Activated CD8-positive, alpha-beta memory T cell treated with anti-CD3 and anti-CD28 coated beads for 48 hours (primary cell): ENCODE data around the gene TSPAN32.

Source experiments
- DNase-seq, 3 experiments: peaks; one replicate each; pipeline ENCODE4 v3.0.0-alpha.2; 2020; ENCODE audit warnings: low read depth in 2 of 3, low spot score in 2 of 3

The TSPAN32 gene

GRCh38 chr11:2301631-2302305, at the start of gene TSPAN32, which contains the start of gene C11orf21:
Gene TSPAN32, plus strand, starts transcription at chr11:2302013. Its CDS starts 137 bp downstream, at chr11:2302150.
Gene C11orf21, minus strand, starts transcription at chr11:2301918. Its CDS starts 110 bp downstream, at chr11:2301808.
- DNase-seq: peak in 1 of 3 experiments; percentile 32

GRCh38 chr11:2252018-2252417, 49.8 kb upstream of the TSPAN32 start:
- no peak for DNase-seq

GRCh38 chr11:2256293-2256913, 45.4 kb upstream of the TSPAN32 start:
- no peak for DNase-seq

DNA sequence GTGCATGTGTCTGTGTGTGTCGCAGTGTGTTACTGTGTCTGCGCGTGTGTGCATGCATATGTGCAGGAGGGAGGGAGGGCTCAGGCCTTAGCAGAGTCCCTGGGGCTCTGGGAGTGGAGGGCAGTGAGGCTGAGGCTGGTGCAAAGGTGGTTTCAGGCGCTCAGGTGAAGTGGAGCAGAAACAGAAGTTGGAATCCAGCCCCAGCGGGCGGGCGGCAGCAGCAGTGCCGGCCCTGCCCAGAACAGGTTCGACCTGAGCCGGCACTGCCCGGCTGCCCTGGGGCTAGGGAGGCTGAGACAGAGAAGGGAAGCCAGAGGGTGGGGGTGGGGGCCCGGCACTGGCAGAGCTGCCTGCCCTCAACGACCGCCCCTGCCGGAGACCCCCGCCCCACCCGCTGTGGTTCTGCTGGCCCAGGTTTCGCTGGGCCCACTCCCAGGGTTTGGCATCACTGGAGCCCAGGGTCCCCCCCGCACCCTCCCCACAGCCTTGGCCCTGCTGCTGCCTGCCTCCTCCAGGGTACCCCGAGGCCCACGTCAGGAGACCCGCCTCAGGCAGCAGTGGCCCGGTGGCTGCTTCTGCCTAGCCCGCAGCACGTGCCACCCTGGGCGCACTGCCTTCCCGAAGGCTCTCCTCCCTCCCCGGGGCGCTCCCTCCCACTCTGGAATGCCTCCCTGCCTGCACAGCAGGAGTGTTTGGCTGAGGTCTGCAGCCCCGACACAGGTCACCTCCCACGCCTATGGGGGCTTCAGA, 44.7 kb upstream of the TSPAN32 start:
- DNase-seq: no peak

DNA sequence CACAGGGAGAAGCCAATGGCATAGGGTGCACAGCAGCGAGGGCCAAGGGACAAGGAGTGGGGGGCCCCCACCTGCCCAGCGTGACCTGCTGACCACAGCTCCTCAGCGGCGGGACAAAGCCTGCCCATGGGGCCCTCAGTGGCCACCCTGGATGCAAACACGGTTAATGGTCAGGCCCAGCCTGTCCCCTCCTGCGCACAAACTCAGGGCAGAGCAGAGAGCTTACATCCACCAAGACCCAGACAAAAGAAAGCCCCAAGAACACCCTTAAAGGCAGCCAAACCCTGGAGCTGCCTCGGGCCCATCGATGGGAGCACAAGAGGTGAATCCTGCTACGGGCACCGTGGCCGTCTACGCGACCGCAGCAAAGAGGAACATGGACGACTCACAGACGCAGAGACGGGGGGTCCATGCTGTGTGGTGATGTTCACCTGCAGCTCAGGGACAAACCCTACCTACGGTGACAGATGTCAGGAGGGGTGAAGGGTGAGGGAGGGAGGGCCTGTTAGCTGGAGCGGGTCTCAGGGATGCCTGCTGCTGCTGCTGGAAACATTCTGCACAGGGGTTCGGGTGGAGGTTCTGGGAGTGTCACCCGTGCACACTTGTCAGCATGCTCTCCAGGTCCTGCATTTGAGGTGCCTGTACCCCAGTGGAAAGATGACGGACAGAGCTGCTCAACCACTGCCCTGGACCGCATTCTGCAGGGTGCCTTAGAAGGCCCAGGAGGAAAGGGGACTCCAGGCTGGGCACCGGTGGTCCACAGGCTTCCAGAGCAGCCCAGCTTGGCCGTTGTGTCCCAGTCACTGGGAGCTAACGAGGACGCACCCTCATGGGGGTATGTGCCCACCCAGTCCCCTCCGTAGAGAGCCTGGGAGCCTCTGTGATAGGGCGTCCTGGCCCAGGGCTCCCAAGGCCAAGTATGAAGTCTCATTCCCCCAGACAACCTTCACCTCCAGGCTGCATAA, 43.0 kb upstream of the TSPAN32 start:
- DNase-seq: no peak

GRCh38 chr11:2259466-2259830, 42.4 kb upstream of the TSPAN32 start:
- no peak for DNase-seq

DNA sequence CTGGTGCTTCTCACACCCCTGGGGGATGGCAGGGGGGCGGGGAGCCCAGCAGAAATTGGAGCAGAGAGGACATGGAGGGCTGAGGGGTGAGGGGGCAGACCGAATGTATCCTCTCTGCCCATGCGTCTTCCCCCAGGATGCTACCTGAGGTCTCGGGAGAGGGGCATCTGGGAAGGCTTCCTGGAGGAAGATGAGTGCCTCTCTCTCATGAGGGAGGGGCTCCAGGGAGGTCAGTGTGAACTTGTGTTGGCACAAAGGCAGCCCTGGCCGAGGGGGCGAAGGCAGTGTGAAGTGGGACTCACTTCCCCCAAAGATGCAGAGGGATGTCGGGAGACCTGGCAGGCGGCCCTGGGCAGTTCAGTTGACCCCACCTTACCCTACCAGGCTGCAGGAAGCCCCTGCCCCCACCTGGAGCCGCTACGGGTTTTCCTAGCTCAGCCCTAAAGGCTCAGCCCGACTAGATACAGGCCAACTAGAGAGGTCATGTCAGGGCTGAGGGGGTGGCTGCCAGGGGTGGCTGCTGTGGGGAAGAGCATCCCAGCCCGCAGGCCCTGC, 41.8 kb upstream of the TSPAN32 start:
- DNase-seq: no peak

DNA sequence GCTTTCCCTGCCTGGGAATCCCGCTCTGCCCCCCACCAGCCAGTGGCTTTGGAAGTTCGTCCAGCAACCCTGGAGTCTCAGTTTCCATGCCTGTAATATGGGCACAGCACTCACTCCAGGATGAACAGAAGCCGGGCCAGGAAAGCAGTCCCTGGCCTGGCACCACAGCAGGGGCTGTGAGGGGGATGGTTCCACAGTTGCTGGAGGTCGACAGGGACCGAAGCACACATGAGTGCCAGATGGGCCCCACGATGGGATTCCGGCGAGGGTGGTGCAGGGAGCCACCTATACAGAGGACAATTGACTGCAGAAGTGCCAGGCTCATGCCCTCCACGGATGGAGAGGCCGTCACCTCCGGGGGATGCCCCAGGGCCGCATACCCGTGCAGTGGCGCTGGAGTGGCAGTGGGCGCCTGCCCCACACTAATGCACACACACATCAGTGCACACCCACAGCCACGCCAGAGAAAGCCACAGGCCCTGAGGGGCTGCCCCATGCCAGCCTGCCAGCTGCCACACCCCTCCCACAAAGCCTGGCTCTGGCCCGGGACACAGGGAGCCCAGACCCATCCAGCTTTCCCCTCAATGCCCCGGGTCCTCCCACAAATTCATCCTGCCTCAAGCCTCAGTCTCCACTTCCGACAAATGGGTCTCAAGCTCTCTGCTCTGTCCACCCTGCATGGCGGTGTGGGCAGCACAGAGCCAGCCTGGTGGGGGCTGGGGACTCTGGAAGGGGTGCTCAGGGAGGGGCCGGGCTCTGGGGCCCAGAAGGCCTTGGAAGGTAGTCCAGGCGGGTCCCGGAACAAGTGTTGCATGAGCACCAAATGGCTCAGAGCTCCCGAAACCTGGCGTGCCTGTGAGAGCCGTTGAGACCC, 41.1 kb upstream of the TSPAN32 start:
- DNase-seq: no peak

- no peak for DNase-seq
Measured at GRCh38 chr11:2261436-2262230, 40.2 kb upstream of the TSPAN32 start.

DNA sequence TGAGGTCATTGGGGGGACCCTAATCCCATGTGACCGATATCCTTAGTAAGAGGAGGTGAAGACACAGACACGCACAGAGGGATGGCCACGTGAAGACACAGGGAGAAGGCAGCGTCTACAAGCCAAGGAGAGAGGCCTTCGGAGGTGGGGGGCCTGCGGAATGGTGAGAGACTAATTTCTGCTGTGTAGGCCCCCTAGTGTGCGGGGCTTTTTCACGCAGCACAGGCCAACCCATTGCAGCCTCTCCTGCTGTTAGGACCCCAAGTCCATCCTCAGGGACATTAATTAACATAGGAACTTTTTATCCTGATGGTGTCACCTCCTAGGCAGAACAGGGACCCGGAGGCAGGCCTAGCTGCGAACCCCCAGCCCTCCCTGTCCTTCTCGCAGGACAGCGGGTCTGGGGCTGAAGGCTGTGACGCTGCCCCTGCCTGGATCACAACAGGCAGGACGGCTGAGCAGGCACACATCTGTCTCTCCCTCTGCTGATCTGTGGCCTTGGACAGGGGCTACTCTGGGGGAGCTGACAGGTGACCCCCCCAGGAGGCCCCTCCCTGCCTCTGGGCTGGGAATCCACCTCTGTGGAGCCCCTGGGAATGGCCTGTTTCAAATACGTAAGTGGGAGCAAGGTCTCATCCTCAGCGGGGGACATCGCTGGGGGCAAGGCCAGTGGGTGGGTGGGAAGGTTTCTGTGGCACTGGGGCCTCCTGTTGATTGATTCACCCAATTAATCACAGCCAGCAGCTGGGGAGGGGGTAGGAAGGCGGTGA, 39.3 kb upstream of the TSPAN32 start:
- DNase-seq: no peak

- DNase-seq: no peak
Measured at GRCh38 chr11:2263071-2263565, 38.7 kb upstream of the TSPAN32 start.

DNA sequence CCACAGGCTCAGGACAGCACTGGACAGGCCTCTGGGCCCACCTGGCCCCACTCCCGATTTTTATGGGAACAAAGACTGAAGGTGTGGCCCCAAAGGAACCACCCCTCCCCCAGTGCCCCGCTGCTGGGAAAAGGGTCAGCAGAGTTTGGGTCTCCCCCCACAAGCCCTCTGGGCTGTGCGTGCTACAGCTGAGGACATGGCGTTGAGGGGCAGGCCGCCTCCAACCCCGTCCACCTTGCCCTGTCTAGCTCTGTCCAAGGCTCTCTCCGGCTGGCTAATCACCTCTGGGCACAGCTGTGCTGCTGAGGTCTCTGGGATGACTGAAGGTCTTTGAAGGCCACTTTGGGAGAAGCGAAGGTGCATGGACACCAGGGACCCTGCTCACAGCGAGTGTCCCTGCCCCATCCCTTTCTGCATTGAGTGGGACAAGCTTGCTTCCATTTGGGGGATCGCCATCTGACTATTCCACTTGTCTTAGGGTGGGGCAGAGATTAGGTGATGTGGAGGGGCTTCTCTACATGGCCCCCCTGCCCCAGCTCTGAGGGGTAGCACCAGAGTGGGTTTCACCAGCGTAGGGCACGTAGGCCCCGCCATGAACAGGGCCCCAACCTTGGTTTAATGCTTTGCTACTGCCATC, 38.0 kb upstream of the TSPAN32 start:
- no peak for DNase-seq

DNA sequence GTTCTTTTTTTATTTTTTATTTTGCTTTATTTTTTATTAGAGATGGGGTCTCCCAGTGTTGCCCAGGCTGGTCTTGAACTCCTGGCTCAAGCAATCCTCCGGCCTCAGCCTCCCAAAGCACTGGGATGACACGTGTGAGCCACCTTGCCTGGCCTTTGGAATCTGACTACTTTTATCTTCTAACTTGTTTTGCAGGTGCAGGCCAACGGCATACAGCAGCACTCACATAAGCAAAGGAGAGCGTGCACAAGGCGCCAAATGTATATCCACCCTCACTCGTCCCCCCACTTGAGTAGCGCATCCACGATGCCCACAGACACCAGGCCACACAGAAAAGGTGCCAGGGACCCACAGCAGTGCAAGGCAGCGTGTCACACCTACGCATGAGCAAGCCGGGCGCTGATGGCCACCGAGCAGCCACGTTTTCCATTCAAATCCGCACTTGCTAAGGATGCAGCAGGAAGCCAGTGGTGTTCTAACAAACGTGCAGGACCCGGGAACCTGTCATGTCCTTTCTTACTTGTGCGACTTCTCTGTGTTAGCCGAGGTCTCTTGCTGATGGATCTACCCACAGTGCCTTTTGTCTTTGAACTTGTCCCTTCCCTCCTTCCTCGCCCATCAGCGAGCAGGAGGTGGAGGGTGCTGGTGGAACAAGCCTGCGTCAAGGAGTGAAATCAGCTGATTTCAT, 37.3 kb upstream of the TSPAN32 start:
- no peak for DNase-seq

DNA sequence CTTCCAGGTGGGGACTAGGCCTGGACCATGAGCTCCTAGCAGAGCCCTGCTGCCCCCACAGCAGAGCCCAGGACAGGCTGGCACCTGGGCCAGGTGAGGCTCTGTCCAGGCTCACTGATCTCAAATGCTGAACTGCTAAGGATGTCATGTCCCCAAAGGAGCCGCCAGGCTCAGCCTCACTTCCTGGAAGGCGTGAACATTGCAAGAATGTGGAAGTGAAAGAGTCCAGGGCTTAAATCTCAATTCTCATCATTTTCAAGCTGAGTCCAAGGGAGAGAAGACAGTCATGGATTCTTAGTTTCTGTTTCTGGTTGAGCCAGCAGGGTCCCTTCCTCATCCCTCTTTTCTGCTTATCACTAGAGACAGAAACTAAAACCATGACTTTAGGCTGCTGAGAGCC, 36.4 kb upstream of the TSPAN32 start:
- no peak for DNase-seq

GRCh38 chr11:2265854-2266585, 35.8 kb upstream of the TSPAN32 start:
- no peak for DNase-seq

- DNase-seq: no peak
Measured at GRCh38 chr11:2266586-2267305, 35.1 kb upstream of the TSPAN32 start.
